ENCODE data around the gene DST.

Gene DST

GRCh38 chr6:56433119-56433518 lies 209.6 kb downstream of the DST start:
- DNase-seq (ENCODE audit: low spot score): no peak

- no peak for DNase-seq (ENCODE audit: low spot score)
Measured at GRCh38 chr6:56432194-56432593, 210.5 kb downstream of the DST start.

- no peak for DNase-seq (ENCODE audit: low spot score)
Measured at GRCh38 chr6:56430629-56431600, 211.8 kb downstream of the DST start.

GRCh38 chr6:56424542-56425083 lies 218.1 kb downstream of the DST start:
- DNase-seq (ENCODE audit: low spot score): no peak

- no peak for DNase-seq (ENCODE audit: low spot score)
Measured at GRCh38 chr6:56424064-56424463, 218.6 kb downstream of the DST start.

GRCh38 chr6:56420296-56420695 lies 222.4 kb downstream of the DST start:
- DNase-seq (ENCODE audit: low spot score): no peak

- DNase-seq (ENCODE audit: low spot score): no peak
Measured at GRCh38 chr6:56419191-56419590, 223.5 kb downstream of the DST start.

- no peak for DNase-seq (ENCODE audit: low spot score)
Measured at GRCh38 chr6:56417823-56418222, 224.9 kb downstream of the DST start.

- DNase-seq (ENCODE audit: low spot score): peak; percentile 31
Measured at GRCh38 chr6:56416247-56416646, 226.4 kb downstream of the DST start.

- DNase-seq (ENCODE audit: low spot score): no peak
Measured at GRCh38 chr6:56408976-56409375, 233.7 kb downstream of the DST start.

Measured in AG08395 (cell line).